Stimulated activated CD8-positive, alpha-beta memory T cell treated with anti-CD3 and anti-CD28 coated beads, Interleukin-2, amount 100 ng/mL, for 1 hour (primary cell): Measurements from ENCODE around the gene RHOH.
"Not testable (repeated sequence)": the region's sequence is repeated elsewhere in the genome, so short reads cannot be mapped to it uniquely, and the experiment has no call there.

Experiments
- DNase-seq, 2 donors: peaks; one replicate each; pipeline ENCODE4 v3.0.0-alpha.2; 2020; ENCODE audit warnings: low read depth in 2 of 2

Gene RHOH

GRCh38 chr4:40292313-40292759 is 95.5 kb downstream of the RHOH start:
- DNase-seq, result no peak

- no peak for DNase-seq
Observed at GRCh38 chr4:40294339-40294738, 97.5 kb downstream of the RHOH start.

GRCh38 chr4:40295030-40295429 is 98.2 kb downstream of the RHOH start:
- DNase-seq, result not testable (repeated sequence)

GRCh38 chr4:40295572-40295971 is 98.7 kb downstream of the RHOH start:
- no peak for DNase-seq
